ENCODE data around the gene ZNF814. TPM values are rescaled to one million over a fixed set of nuclear protein-coding genes. Genes with fewer than 3 reads are reported as not detected.
"Not testable (repeated sequence)": the region's sequence is repeated elsewhere in the genome, so short reads cannot be mapped to it uniquely, and the experiment has no call there.

ZNF814 gene
- total RNA-seq (10 to 100 TPM in 1 of 4 donors, 1 to 10 TPM in 3; 8.2 to 13.3 (median 9.0) TPM), polyA plus RNA-seq (1 to 10 TPM; 4.2 to 9.7 (median 9.2) TPM)

DNA sequence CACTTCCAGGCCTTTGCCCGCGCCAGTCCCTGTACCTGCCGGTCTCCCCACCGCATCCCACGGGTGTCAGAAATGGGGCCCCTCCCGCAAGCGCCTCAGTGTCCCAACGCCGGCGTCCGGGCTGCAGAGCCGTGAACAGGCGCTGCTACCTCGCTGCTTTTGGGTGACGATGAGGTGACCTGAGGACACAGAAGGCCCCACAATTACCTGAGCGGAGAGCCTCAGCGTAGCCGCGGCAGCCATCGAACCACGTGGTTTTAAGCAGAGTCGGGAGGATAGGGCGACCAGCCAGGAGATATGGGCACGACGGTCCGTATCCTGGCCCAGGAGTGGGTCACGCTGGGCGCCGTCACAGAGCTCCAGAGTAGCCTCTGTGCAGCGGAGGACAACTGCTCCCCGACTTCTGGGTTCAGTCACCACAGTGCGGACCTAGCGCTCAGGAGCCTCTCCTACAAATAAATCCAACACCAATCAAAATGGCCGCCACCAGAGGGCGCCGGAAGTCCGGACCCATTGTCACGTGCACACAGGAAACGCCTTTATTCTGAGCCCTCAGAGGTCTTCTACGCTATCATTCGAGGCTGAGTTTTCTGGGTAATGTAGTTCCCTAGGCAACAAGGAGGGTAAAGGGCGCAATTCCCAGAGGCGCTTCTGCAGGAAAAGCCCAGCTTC lies at the start of gene ZNF814:
ZNF814 (minus strand) TSS at position 478 of the 672 bp plus-strand sequence; CDS start at position 243, 235 bp downstream.
- peaks cover 0 to 11% (median 5%) of the 10 kb centered on the region in 4 donors for H3K36me3 ChIP-seq
- 1 to 2% methylated on average over 43 of the region's 43 CpGs for WGBS, 2 donors
- TF ChIP-seq EP300 (IDR thresholded peaks at IDR 0.05) (no peak), POLR2A (IDR thresholded peaks at IDR 0.05) (no peak), POLR2AphosphoS5 (IDR thresholded peaks at IDR 0.05) (peak in 3 of 4 donors; percentile 40 to 56 (median 55))
- TF ChIP-seq, protein P1, sequence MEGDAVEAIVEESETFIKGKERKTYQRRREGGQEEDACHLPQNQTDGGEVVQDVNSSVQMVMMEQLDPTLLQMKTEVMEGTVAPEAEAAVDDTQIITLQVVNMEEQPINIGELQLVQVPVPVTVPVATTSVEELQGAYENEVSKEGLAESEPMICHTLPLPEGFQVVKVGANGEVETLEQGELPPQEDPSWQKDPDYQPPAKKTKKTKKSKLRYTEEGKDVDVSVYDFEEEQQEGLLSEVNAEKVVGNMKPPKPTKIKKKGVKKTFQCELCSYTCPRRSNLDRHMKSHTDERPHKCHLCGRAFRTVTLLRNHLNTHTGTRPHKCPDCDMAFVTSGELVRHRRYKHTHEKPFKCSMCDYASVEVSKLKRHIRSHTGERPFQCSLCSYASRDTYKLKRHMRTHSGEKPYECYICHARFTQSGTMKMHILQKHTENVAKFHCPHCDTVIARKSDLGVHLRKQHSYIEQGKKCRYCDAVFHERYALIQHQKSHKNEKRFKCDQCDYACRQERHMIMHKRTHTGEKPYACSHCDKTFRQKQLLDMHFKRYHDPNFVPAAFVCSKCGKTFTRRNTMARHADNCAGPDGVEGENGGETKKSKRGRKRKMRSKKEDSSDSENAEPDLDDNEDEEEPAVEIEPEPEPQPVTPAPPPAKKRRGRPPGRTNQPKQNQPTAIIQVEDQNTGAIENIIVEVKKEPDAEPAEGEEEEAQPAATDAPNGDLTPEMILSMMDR (IDR thresholded peaks at IDR 0.05): peak in 2 of 4 experiments; percentile 36 to 49
- peak within 1 kb of the TSS; percentile 54 to 67 (median 59) for H3K4me3 ChIP-seq
- H3K4me1 ChIP-seq: peaks cover 0 to 16% (median 11%) of the 10 kb centered on the region in 4 donors
- intact Hi-C loops (cut with DNase I): no loop called here
- DNase-seq: peak; percentile 87
- no peaks in the 10 kb centered on the region for H3K9me3 ChIP-seq
- no peaks in the 10 kb centered on the region for H3K27me3 ChIP-seq
- H3K27ac ChIP-seq: peak within 1 kb of the TSS; percentile 76 to 84 (median 78)

DNA sequence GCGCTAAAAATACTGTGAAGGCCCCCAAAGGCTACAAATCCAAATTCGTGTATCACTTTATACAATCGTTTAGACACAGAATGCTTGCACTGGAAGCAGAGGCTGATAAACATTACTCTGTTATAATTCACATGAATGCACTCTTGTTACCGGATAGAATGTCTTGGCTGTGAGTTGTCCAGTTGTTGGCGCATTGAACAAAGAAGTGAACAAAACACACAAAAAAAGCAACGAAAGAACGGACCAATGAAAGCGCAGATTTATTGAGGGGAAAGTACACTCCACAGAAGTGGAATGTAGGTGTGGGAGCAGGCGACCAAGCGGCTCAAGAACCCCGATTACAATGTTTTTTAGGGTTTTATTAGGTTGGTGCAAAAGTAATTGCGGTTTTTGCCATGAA lies 46.9 kb upstream of the ZNF814 start:
- Histone ChIP-seq H3K9me3 (peaks cover 0 to 37% (median 9%) of the 10 kb centered on the region in 4 donors), H3K36me3 (peaks cover 0 to 23% (median under 1%) of the 10 kb centered on the region in 4 donors), H3K27me3 (no peaks in the 10 kb centered on the region), H3K4me3 (peak overlapping the region in 1 of 4 donors; percentile 77), H3K27ac (no peak overlapping the region), H3K4me1 (peaks cover 0 to 8% (median 7%) of the 10 kb centered on the region in 4 donors)
- intact Hi-C loops (cut with DNase I): no loop called here
- TF ChIP-seq, protein P1 (IDR thresholded peaks at IDR 0.05): no peak
- TF ChIP-seq POLR2A (IDR thresholded peaks at IDR 0.05) (no peak), POLR2AphosphoS5 (IDR thresholded peaks at IDR 0.05) (no peak), EP300 (IDR thresholded peaks at IDR 0.05) (no peak)
- WGBS, 2 donors: 90 to 92% methylated on average over 12 of the region's 12 CpGs
- no peak for DNase-seq

DNA sequence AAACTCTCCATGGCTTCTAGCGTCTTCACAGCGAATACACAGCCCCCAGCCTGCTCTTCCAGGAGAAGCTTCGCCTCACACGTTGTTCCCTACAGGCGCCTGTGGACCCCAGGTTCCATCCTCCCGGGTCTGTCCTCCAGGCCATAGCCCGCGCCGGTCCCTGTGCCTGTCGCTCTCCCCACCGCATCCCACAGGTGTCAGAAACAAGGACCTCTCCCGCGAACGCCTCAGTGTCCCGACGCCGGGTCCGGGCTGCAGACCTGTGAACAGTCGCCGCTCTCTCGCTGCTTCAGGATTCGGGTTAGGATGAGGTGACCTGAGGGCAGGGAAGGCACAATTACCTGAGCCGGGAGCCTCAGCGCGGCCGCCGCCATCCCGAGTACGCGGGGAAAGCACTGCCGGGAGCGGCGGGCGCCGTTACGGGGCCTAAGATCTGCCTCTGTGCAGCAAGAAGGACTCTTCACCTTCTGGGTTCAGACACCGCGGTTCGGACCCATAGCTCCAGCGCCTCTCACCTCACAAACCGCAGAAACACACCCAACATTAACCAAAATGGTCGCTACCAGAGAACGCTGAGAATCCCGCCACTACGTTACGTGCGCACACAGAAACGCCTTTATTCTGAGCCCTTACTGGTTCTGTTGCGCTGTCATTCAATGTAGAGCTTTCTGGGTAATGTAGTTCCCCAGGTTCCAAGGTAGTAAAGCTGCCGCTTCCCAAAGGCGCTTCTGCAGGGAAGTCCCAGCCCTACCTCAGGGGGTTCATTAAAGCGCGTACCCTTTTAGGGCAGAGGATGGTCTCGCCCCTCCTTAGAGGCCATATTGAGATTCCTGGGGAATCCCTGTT lies 46.2 kb upstream of the ZNF814 start, which contains the start of gene ZNF418:
ZNF418 (minus strand) TSS at position 583 of the 846 bp plus-strand sequence. CDS start 1,580 bp downstream, outside the sequence.
- H3K4me1 ChIP-seq: peaks cover 0 to 8% (median 7%) of the 10 kb centered on the region in 4 donors
- H3K27me3 ChIP-seq: no peaks in the 10 kb centered on the region
- DNase-seq: peak; percentile 75
- peaks cover 0 to 37% (median 11%) of the 10 kb centered on the region in 4 donors for H3K9me3 ChIP-seq
- 6 to 24% methylated on average over 54 of the region's 54 CpGs for WGBS, 2 donors
- intact Hi-C loops (cut with DNase I): no loop called here
- H3K4me3 ChIP-seq: peak within 1 kb of the TSS; percentile 59 to 80 (median 72)
- peaks cover 0 to 21% (median 2%) of the 10 kb centered on the region in 4 donors for H3K36me3 ChIP-seq
- H3K27ac ChIP-seq: peak within 1 kb of the TSS; percentile 76 to 81 (median 79)
- TF ChIP-seq POLR2AphosphoS5 (IDR thresholded peaks at IDR 0.05): peak in 3 of 4 donors; percentile 8 to 42 (median 37)
- no peak for TF ChIP-seq EP300 (IDR thresholded peaks at IDR 0.05)

DNA sequence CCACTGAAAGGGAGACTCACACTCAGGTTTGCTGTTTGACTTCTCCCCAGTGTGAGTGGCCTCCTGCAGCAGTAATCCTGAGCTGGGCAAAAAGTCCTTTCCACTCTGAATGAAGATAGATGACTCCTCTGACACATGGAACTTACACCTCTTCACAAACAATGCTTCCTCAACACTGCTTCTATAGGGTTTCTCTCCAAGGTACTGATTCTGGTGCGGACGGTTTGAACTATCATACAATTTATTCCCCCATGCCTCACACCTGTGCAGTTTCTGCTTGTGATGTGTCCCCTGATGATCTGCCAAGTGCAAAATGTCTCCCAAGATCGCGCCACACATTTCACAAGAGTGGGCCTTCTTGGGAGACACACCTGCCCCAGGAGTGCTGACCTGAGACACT lies 38.8 kb upstream of the ZNF814 start:
- Histone ChIP-seq H3K27me3 (no peaks in the 10 kb centered on the region), H3K4me1 (no peaks in the 10 kb centered on the region), H3K36me3 (peaks cover 14 to 65% (median 36%) of the 10 kb centered on the region in 4 donors), H3K4me3 (no peak overlapping the region), H3K27ac (no peak overlapping the region), H3K9me3 (peaks cover 10 to 52% (median 31%) of the 10 kb centered on the region in 4 donors)
- DNase-seq: no peak
- intact Hi-C loops (cut with DNase I): no loop called here
- 98 to 99% methylated on average over 4 of the region's 4 CpGs for WGBS, 2 donors
- TF ChIP-seq EP300 (IDR thresholded peaks at IDR 0.05) (no peak), POLR2A (IDR thresholded peaks at IDR 0.05) (no peak)

DNA sequence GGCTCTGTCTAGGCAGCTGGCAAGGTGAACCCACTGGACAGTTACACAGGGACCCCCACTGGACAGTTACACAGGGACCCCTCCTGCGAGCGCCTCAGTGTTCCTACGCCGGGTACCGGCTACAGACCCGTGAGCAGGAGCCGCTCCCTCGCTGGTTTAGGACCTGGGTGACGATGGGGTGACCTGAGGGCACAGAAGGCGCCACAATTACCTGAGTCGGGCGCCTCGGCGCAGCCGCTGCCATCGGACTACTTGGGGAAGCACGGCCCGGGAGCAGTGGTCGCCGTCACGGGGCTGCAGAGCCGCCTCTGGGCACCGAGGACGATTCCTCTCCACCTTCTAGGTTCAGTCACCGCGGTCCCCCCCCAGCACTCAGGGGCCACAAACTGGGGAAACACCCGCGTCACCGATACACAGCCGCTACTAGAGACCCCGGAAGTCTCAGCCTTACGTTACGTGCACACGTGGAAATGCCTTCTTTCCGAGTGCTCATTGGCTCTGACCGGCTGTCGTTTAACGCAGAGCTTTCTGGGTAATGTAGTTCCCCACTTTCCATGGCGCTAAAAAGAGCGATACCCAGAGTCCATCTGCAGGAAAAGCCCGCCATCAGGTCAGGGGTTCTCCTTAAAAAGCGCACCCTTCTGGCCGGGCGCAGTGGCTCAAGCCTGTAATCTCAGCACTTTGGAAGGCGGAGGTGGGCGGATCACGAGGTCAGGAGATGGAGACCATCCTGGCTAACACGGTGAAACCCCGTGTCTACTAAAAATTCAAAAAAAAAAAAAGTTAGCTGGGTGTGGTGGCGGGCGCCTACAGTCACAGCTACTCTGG lies 27.5 kb upstream of the ZNF814 start, which contains the start of gene ZNF417:
ZNF417 (minus strand) TSS at position 425 of the 828 bp plus-strand sequence; CDS start at position 244, 181 bp downstream.
- intact Hi-C loops (cut with DNase I): loop anchor here (2.0 kb wide), 2 partner anchors 30 to 338 kb away; partner anchors contain the start of genes ZNF256 and ZNF416
- H3K9me3 ChIP-seq, H3K27me3 ChIP-seq: not testable (repeated sequence)
- peaks cover 0 to 19% (median 11%) of the 10 kb centered on the region in 4 donors for H3K4me1 ChIP-seq
- peak; percentile 92 for DNase-seq
- TF ChIP-seq POLR2A (IDR thresholded peaks at IDR 0.05) (peak; percentile 40 to 52), POLR2AphosphoS5 (IDR thresholded peaks at IDR 0.05) (peak; percentile 39 to 83 (median 75))
- H3K27ac ChIP-seq: peak within 1 kb of the TSS; percentile 85 to 86 (median 86)
- H3K4me3 ChIP-seq: peak within 1 kb of the TSS; percentile 64 to 93 (median 75)
- 1% methylated on average over 51 of the region's 51 CpGs for WGBS, 2 donors
- H3K36me3 ChIP-seq: peaks cover 0 to 26% (median 6%) of the 10 kb centered on the region in 4 donors
